ENCODE results near the gene MCHR1. TPM values are rescaled to one million over a fixed set of nuclear protein-coding genes. Genes with fewer than 3 reads are reported as not detected.

MCHR1 gene
- total and polyA plus RNA-seq, 9 of the 15 experiments (the other 6 are each of a cell fraction or from before 2014, with no cell fraction given) = 0.03 to 0.50 TPM; not detected in 7

GRCh38 chr22:40654522-40655167, 24.6 kb upstream of the MCHR1 start:
- in situ Hi-C loops (cut with MboI) (loop anchor here (10.0 kb wide), 1 partner anchor 240 kb away; no protein-coding TSS in a partner anchor), intact Hi-C loops (cut with micrococcal nuclease) (loop anchor here (10.0 kb wide), 1 partner anchor 240 kb away; no protein-coding TSS in a partner anchor)
- H2AFZ ChIP-seq (ENCODE audit: low read depth, low read length) = peak overlapping the region; percentile 77
- peak overlapping the region; percentile 65 for H3K4me2 ChIP-seq (ENCODE audit: insufficient read depth, low read length)
- FAIRE-seq (peak; percentile 80), DNase-seq (ENCODE audit: extremely low read depth in 1 of 4, low spot score in 3 of 4) (peak; percentile 26 to 54 (median 32)), ATAC-seq (peak; percentile 11; the same call in 1 of the 3 replicates)
- no peaks in the 10 kb centered on the region for H3K9me3 ChIP-seq (replicated peaks; ENCODE audit: control insufficient read depth, insufficient read depth, low read depth, low read length)
- H3K27me3 ChIP-seq (ENCODE audit: control insufficient read depth in 2 of 2, insufficient read depth in 2 of 2, low read length in 2 of 2) = no peaks in the 10 kb centered on the region
- no peak overlapping the region for H3K4me3 ChIP-seq
- no TSS peak for BruUV-seq (replicated peaks)
- CTCF ChIA-PET (ENCODE audit: low intra/inter-chr PET ratio) = no interaction called here
- POLR2A ChIA-PET = no interaction called here
- H3K79me2 ChIP-seq (ENCODE audit: control insufficient read depth, insufficient read depth, low read length) = peaks cover 8% of the 10 kb centered on the region; the same call in 2 of the 3 replicates
- no peaks in the 10 kb centered on the region for H4K20me1 ChIP-seq (replicated peaks; ENCODE audit: control insufficient read depth, insufficient read depth, low read length)
- no peaks in the 10 kb centered on the region for H3K36me3 ChIP-seq (ENCODE audit: control insufficient read depth, insufficient read depth, low read length)
- H3K9ac ChIP-seq (ENCODE audit: insufficient read depth in 1 of 2, low read depth in 2 of 2, low read length in 2 of 2) = peak overlapping the region; percentile 20 to 46; a peak in 2 of 4 replicates
- WGBS (ENCODE audit: insufficient coverage, low coverage, missing lambda C conversion rate) = 14% methylated on average over 9 of the region's 11 CpGs
- peaks cover 18 to 36% of the 10 kb centered on the region in 2 experiments for H3K4me1 ChIP-seq (replicated peaks in 1 of 2; ENCODE audit: control insufficient read depth in 2 of 2, insufficient read depth in 2 of 2, low read length in 2 of 2)
- H3K9me1 ChIP-seq (ENCODE audit: control insufficient read depth, insufficient read depth, low read length) = no peaks in the 10 kb centered on the region
- H3K27ac ChIP-seq (ENCODE audit: extremely low read depth, low read depth, low read length) = peak overlapping the region; percentile 58; the same call in 2 of the 3 replicates
- TF ChIP-seq ATF3 (IDR thresholded peaks at IDR 0.05) (no peak), ATF3 (CRISPR knock-in tag; conservative IDR thresholded peaks at IDR 0.05) (no peak), HNRNPH1 (optimal IDR thresholded peaks at IDR 0.05; ENCODE audit: low read depth, low read length) (no peak), MTA1 (IDR thresholded peaks at IDR 0.05; ENCODE audit: borderline replicate concordance) (0 out of 2 replicates have a peak, but pooled peaks have one; percentile 24), ELF4 (CRISPR knock-in tag; IDR thresholded peaks at IDR 0.05) (no peak), BACH1 (tag; IDR thresholded peaks at IDR 0.05) (no peak), CTCF (IDR thresholded peaks at IDR 0.05 in 2 of 3, conservative IDR thresholded peaks at IDR 0.05 in 1 of 3; ENCODE audit: insufficient read depth in 2 of 3, low read depth in 1 of 3, low read length in 3 of 3) (peak in 1 of 3 experiments; percentile 9; a peak in 1 of 6 replicates), SMARCA4 (IDR thresholded peaks at IDR 0.05) (peak; percentile 69), MAFK (IDR thresholded peaks at IDR 0.05; ENCODE audit: low read length) (peak; percentile 57; the same call in 1 of the 2 replicates), E2F4 (CRISPR knock-in tag; IDR thresholded peaks at IDR 0.05; ENCODE audit: low read depth) (no peak), TOE1 (IDR thresholded peaks at IDR 0.05; ENCODE audit: borderline replicate concordance) (no peak), TOE1 (CRISPR knock-in tag; IDR thresholded peaks at IDR 0.05; ENCODE audit: borderline replicate concordance, low read depth) (no peak), RBBP5 (IDR thresholded peaks at IDR 0.05; ENCODE audit: borderline replicate concordance, insufficient read depth, low read length, poor library complexity, severe bottlenecking) (peak; percentile 41), HNRNPUL1 (IDR thresholded peaks at IDR 0.05; ENCODE audit: low read length) (no peak), BHLHE40 (IDR thresholded peaks at IDR 0.05; ENCODE audit: low read length) (peak; percentile 92), RCOR1 (IDR thresholded peaks at IDR 0.05; ENCODE audit: borderline replicate concordance in 1 of 2, low read depth in 2 of 2, low read length in 2 of 2) (peak in 1 of 2 experiments; percentile 85; a peak in 2 of 4 replicates), ERF (CRISPR knock-in tag; IDR thresholded peaks at IDR 0.05) (no peak), CBX8 (IDR thresholded peaks at IDR 0.05; ENCODE audit: borderline replicate concordance, extremely low read depth, low read depth, low read length, poor library complexity, severe bottlenecking) (no peak)

All from K562 (cell line).